Stimulated activated CD4-positive, alpha-beta T cell treated with anti-CD3 and anti-CD28 coated beads, Interleukin-1b, Interleukin-23, amount 100 ng/mL, for 48 hours (primary cell): ENCODE data around the gene CEP97.
"Not testable (repeated sequence)": the region's sequence is repeated elsewhere in the genome, so short reads cannot be mapped to it uniquely, and the experiment has no call there.

Source experiments
- DNase-seq: peaks from one replicate; pipeline ENCODE4 v3.0.0-alpha.2; 2020

Gene CEP97

GRCh38 chr3:101704639-101705038 is 19.8 kb upstream of the CEP97 start:
- DNase-seq = not testable (repeated sequence)

- no peak for DNase-seq
Measured at GRCh38 chr3:101709126-101709525, 15.3 kb upstream of the CEP97 start.

DNA sequence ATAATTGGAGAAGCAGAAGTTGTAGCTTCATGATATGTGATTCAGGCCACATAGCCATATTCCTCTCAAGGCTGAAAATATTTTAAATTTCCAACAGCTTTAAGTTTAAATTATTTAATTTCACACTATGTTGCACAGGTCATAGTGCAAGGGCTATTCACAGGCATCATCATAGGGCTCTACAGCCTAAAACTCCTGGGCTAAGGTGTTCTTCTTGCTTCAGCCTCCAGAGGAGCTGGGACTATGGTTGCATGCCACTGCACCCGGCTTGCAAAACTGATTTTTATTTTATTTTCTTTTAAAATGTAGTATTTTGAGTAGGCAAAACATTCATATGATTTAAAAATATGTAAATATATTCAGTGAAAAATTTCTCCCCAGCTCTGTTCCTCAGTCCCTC is 6.0 kb upstream of the CEP97 start:
- DNase-seq = no peak

GRCh38 chr3:101719604-101720185 is 4.7 kb upstream of the CEP97 start:
- no peak for DNase-seq

- no peak for DNase-seq
Measured at GRCh38 chr3:101720851-101721840, 3.3 kb upstream of the CEP97 start.

- DNase-seq = no peak
Measured at GRCh38 chr3:101722394-101723173, 1.8 kb upstream of the CEP97 start.

DNA sequence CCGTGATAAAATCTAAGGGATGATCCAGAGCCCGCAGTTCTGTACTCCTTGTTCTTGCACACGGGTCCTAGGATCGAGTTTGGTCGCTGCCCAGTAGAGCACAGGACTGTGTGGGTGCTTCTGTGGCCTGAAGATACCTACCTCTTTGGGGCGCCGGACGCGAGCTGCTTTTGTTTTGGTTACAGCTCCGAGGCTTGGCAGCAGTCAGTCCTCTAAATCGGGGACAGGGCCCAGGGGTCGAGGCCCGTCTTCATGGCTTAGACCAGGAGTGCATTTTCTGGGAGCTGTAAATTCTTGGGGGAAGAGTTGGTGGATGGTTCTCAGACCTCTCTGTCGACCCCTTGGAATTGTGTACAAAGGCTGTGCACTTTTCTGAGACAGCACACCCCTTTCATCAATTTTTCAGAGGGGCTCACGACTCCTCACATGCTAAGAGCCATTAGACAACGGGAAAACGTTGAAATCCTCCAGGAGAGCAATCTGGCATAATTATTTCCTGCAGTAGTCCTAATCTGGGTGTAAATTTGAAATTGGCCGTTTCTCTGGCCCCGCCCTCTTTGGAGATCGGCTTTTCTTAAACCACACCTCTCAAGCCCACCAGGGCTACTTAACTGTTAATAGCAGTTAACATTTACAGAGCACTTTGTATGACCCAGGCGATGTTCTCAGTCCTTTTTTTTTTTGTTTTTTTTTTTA is 928 bp downstream of the CEP97 start:
- DNase-seq = no peak

- DNase-seq = no peak
Measured at GRCh38 chr3:101725890-101726275, 1.5 kb downstream of the CEP97 start.

GRCh38 chr3:101729586-101729985 is 5.2 kb downstream of the CEP97 start:
- DNase-seq = no peak

GRCh38 chr3:101730839-101731238 is 6.4 kb downstream of the CEP97 start:
- DNase-seq = no peak

DNA sequence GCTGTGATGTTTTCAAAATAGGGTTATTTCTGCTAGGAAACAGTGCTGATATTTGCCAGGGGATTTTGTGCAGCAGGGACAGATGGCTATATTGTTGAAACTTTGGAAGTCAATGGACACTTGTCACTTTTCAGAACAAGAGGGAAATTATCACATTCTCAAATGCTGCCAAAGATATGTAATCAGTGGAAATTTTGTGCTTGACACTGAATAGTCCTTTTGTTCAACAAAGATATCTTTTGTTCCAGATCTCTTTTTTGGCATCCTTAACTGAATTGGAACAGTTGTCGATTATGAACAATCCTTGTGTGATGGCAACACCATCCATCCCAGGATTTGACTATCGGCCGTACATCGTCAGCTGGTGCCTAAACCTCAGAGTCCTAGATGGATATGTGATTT is 7.8 kb downstream of the CEP97 start:
- no peak for DNase-seq

GRCh38 chr3:101735833-101736232 is 11.4 kb downstream of the CEP97 start:
- DNase-seq = no peak

DNA sequence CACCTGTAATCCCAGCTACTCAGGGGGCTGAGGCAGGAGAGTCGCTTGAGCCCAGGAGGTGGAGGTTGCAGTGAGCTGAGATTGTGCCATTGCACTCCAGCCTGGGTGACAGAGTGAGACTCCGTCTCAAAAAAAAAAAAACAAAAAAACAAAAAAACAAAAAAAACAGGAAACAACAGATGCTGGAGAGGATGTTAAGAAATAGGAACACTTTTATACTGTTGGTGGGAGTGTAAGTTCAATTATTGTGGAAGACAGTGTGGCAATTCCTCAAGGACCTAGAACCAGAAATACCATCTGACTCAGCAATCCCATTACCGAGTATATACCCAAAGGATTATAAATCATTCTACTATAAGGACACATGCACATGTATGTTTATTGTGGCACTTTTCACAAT is 17.5 kb downstream of the CEP97 start:
- not testable (repeated sequence) for DNase-seq

GRCh38 chr3:101744811-101745210 is 20.4 kb downstream of the CEP97 start:
- no peak for DNase-seq

- DNase-seq = not testable (repeated sequence)
Measured at GRCh38 chr3:101745934-101746333, 21.5 kb downstream of the CEP97 start.

DNA sequence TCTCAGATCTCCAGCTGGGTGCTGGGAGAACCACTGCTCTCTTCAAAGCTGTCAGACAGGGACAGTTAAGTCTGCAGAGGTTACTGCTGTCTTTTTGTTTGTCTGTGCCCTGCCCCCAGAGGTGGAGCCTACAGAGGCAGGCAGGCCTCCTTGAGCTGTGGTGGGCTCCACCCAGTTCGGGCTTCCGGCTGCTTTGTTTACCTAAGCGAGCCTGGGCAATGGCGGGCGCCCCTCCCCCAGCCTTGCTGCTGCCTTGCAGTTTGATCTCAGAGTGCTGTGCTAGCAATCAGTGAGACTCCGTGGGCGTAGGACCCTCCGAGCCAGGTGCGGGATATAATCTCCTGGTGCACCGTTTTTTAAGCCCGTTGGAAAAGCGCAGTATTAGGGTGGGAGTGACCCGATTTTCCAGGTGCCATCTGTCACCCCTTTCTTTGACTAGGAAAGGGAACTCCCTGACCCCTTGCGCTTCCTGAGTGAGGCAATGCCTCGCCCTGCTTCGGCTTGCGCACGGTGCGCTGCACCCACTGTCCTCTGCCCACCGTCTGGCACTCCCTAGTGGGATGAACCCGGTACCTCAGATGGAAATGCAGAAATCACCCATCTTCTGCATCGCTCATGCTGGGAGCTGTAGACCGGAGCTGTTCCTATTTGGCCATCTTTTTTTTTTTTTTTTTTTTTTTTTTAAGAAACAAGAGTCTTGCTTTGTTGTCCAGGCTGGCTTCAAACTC is 29.1 kb downstream of the CEP97 start:
- DNase-seq = not testable (repeated sequence)

DNA sequence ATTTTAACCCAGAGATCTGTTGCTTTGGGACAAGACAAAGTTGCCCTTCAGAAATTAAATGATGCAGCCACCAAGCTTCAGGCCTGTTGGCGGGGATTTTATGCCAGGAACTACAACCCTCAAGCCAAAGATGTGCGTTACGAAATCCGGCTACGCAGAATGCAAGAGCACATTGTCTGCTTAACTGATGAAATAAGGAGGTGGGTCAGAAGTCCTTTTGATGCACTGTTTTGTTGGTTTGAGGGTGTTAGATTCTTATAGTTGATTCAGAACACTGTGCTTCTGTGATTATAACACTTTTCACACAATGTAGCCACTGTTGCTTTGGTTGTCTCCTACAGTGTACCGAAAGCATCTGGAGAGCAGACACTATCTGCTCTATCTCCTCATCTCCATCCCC is 33.8 kb downstream of the CEP97 start:
- no peak for DNase-seq

DNA sequence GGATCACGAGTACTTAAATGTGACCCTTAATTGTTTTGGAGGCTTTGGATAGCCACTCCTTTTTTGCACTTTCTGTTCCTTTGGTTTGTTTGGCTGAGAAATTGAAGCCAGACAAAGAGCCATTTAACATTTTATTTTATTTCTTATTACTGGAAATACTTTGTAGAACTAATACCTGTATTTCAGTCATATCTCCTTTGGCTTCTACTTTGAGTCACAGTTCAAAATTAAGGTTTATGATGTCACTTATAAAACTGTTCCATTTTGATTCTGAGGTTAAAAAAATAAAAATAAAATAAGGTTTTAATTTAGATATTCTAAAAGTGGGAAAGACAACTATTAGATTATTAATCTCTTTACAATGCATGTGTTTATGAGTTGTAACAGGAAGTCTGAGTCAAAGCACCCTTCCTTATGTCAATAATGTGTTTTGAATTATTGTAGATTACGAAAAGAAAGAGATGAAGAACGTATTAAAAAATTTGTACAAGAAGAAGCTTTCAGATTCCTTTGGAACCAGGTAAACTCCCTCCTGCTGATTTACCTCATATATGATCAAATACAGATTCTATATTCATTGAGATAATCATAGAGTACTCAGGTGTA is 37.7 kb downstream of the CEP97 start:
- DNase-seq = no peak

DNA sequence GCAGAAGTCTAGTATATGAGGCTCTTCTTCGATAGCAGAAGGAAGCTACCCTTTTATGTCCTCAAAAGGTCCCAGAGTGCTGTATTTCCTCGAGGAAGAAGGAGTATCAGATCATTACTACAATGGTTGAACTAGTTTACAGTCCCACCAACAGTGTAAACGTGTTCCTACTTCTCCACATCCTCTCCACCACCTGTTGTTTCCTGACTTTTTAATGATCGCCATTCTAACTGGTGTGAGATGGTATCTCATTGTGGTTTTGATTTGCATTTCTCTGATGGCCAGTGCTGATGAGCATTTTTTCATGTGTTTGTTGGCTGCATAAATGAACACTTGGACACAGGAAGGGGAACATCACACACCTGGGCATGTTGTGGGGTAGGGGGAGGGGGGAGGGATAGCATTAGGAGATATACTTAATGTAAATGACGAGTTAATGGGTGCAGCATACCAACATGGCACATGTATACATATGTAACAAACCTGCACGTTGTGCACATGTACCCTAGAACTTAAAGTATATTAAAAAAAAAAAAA is 53.4 kb downstream of the CEP97 start:
- DNase-seq = not testable (repeated sequence)

DNA sequence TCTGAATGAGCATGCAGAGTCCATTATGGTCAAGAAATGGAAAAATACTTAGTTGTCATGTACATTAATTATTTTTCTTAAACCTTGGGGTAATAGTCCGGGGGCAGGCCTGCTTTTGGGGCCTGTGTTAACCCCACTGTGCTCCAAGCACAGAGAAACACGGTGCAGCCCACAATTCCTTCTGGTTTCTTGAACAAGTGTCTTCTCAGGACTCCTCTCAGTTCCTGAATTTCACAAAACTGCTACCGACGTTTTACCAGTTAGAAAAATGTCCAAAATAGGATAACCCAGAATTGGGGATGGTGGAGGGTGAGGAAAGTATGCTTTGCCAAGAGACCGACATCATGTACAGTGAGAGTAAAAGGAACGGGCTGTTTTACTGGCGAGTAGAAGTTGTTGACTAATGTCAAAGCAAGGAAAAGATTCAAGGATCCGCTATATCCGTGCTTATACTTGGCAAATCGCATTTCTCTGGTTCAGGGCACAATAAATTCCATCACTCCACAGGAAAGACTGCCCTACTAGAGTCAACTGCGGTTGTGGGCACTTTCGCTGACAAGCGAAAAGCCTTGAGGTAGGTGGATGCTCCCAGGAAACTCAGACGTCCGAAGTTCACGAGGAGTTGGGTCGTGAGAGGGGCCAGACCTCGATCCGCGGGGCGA is 54.1 kb downstream of the CEP97 start:
- no peak for DNase-seq
